ENCODE measurements around the gene HSF2BP.

- no peak for TF ChIP-seq POLR2A (IDR thresholded peaks at IDR 0.05)
- TF ChIP-seq, protein P1, sequence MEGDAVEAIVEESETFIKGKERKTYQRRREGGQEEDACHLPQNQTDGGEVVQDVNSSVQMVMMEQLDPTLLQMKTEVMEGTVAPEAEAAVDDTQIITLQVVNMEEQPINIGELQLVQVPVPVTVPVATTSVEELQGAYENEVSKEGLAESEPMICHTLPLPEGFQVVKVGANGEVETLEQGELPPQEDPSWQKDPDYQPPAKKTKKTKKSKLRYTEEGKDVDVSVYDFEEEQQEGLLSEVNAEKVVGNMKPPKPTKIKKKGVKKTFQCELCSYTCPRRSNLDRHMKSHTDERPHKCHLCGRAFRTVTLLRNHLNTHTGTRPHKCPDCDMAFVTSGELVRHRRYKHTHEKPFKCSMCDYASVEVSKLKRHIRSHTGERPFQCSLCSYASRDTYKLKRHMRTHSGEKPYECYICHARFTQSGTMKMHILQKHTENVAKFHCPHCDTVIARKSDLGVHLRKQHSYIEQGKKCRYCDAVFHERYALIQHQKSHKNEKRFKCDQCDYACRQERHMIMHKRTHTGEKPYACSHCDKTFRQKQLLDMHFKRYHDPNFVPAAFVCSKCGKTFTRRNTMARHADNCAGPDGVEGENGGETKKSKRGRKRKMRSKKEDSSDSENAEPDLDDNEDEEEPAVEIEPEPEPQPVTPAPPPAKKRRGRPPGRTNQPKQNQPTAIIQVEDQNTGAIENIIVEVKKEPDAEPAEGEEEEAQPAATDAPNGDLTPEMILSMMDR (IDR thresholded peaks at IDR 0.05): no peak
These were observed 60.7 kb downstream of the HSF2BP start for GRCh38 chr21:43598416-43599120.
